SK-N-DZ (cell line): ENCODE data around the gene ZDHHC14.
"Not testable (repeated sequence)": the region's sequence is repeated elsewhere in the genome, so short reads cannot be mapped to it uniquely, and the experiment has no call there.

ENCODE experiments used
- DNase-seq: peaks from one replicate; pipeline ENCODE4 v3.0.0-alpha.2; 2015; ENCODE audit warnings: low spot score

ZDHHC14 gene

GRCh38 chr6:157464653-157465535 is 83.9 kb downstream of the ZDHHC14 start:
- no peak for DNase-seq

- DNase-seq = no peak
These were observed 85.3 kb downstream of the ZDHHC14 start for GRCh38 chr6:157466342-157466648.

- not testable (repeated sequence) for DNase-seq
These were observed 86.3 kb downstream of the ZDHHC14 start for GRCh38 chr6:157467339-157467738.

- DNase-seq = no peak
These were observed 87.1 kb downstream of the ZDHHC14 start for GRCh38 chr6:157468054-157468453.

- no peak for DNase-seq
These were observed 87.6 kb downstream of the ZDHHC14 start for GRCh38 chr6:157468574-157468973.

GRCh38 chr6:157469378-157469777 is 88.4 kb downstream of the ZDHHC14 start:
- DNase-seq = no peak

GRCh38 chr6:157471077-157471686 is 90.2 kb downstream of the ZDHHC14 start:
- no peak for DNase-seq

GRCh38 chr6:157471895-157472686 is 91.1 kb downstream of the ZDHHC14 start:
- DNase-seq = no peak

- no peak for DNase-seq
These were observed 95.8 kb downstream of the ZDHHC14 start for GRCh38 chr6:157476797-157477196.

- no peak for DNase-seq
These were observed 97.9 kb downstream of the ZDHHC14 start for GRCh38 chr6:157478926-157479325.

GRCh38 chr6:157479464-157480303 is 98.7 kb downstream of the ZDHHC14 start:
- DNase-seq = no peak

GRCh38 chr6:157481189-157481864 is 100.3 kb downstream of the ZDHHC14 start:
- no peak for DNase-seq

- no peak for DNase-seq
These were observed 100.9 kb downstream of the ZDHHC14 start for GRCh38 chr6:157481865-157482249.

- DNase-seq = no peak
These were observed 102.8 kb downstream of the ZDHHC14 start for GRCh38 chr6:157483770-157484169.

GRCh38 chr6:157484181-157484580 is 103.2 kb downstream of the ZDHHC14 start:
- DNase-seq = no peak

- DNase-seq = no peak
These were observed 105.6 kb downstream of the ZDHHC14 start for GRCh38 chr6:157486572-157486971.

GRCh38 chr6:157487110-157487773 is 106.3 kb downstream of the ZDHHC14 start:
- no peak for DNase-seq

- DNase-seq = no peak
These were observed 107.1 kb downstream of the ZDHHC14 start for GRCh38 chr6:157488058-157488457.

GRCh38 chr6:157488716-157489118 is 107.7 kb downstream of the ZDHHC14 start:
- DNase-seq = peak; percentile 33

GRCh38 chr6:157490611-157491269 is 109.8 kb downstream of the ZDHHC14 start:
- DNase-seq = no peak
